GM12872 (cell line): ENCODE data around the gene DNAJB12.
A peak's percentile ranks its signal among the peaks of the same experiment; 100 is the strongest.

Experiments
- TF ChIP-seq, protein P1 (sequence below): IDR thresholded peaks from 3 replicates; pipeline ENCODE4 v1.5.1; 2011; ENCODE audit warnings: low read depth, mild to moderate bottlenecking, low read length, moderate library complexity; ENCODE audit not compliant: insufficient read depth

DNAJB12 gene

DNA sequence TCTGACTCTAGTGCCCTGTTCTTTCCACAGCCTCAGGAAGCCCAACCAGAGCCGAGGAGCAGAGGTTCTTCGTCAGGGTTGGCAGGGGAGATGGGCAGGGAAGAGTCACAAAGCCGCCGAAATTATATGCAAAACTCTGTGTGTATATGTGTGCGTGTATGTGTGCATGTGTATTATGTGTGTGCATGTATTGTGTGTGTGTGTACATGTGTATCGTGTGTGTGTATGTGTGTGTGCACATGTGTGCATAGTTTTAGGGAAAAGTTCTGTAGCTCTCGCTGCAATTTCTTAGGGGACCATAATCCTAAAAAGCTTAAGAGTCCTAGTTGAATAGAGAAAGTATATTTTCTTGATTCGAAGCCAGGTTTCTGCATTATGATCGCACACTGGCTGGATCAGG lies 17.0 kb downstream of the DNAJB12 start:
- TF ChIP-seq, protein P1, sequence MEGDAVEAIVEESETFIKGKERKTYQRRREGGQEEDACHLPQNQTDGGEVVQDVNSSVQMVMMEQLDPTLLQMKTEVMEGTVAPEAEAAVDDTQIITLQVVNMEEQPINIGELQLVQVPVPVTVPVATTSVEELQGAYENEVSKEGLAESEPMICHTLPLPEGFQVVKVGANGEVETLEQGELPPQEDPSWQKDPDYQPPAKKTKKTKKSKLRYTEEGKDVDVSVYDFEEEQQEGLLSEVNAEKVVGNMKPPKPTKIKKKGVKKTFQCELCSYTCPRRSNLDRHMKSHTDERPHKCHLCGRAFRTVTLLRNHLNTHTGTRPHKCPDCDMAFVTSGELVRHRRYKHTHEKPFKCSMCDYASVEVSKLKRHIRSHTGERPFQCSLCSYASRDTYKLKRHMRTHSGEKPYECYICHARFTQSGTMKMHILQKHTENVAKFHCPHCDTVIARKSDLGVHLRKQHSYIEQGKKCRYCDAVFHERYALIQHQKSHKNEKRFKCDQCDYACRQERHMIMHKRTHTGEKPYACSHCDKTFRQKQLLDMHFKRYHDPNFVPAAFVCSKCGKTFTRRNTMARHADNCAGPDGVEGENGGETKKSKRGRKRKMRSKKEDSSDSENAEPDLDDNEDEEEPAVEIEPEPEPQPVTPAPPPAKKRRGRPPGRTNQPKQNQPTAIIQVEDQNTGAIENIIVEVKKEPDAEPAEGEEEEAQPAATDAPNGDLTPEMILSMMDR, result no peak

DNA sequence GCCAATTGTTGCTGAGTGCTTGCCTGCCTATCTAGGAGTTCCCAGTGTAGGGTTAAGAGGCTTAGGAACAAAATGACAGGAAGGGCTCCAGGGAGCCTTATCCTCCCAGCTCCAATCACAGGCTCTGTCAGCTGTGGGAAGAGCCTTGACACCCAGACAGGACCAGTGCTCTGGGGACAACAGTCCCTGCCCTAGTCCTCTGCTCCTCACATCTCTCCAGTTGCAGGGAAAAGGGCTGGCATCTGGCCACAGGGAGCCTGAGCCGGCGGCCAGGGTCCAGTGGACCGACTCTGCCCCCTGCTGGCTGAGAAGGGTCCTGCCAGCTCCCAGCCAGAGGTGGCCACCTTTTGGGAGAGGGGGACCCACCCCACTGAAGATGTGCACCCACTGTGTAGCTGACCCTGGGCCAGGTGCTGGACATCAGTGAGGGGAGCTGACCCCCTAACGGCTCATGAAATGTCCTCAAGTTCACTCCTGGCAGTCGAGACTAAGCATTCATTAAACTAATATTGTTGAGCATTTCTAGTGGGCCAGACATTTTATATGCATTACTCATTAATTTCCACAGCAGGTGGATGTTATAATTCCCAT lies 17.6 kb downstream of the DNAJB12 start:
- TF ChIP-seq, protein P1, result peak; percentile 98

DNA sequence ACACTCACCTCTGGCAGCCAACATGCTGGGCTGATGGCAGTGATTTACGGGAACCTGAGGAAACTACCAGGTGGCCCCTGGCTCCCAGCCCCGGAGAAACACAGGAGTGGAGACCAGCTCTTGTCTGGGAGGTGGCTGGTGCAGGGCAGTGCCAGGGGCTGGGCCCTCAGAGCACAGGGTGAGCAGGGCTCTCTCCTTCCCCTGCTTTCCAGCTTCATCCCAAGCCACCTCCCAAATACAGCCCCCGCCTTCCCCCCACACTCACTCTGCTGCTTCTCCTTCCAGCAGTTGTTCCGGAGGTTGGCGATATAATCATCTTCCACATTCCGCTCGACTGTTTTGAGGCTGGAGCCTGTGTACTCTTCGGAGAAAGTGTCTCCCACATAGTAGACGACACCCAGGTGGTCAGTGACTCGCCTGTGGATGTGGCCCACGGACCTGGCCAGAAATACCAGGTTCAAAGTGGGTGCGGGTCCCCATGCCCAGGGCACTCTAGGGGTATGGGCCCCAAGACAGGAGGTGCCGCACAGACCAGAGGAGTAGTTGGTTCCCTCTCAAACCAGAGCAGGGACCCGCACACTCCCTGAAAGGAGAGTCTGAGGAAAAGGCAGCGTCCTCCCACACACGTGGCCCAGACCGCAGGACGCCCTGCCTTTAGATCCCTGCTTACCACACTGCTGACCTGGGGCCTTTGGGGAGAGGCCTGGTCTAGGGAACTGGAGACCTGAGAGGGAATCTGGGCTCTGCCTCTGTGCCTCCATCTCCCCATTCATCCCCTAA lies 18.3 kb downstream of the DNAJB12 start:
- TF ChIP-seq, protein P1, result no peak

DNA sequence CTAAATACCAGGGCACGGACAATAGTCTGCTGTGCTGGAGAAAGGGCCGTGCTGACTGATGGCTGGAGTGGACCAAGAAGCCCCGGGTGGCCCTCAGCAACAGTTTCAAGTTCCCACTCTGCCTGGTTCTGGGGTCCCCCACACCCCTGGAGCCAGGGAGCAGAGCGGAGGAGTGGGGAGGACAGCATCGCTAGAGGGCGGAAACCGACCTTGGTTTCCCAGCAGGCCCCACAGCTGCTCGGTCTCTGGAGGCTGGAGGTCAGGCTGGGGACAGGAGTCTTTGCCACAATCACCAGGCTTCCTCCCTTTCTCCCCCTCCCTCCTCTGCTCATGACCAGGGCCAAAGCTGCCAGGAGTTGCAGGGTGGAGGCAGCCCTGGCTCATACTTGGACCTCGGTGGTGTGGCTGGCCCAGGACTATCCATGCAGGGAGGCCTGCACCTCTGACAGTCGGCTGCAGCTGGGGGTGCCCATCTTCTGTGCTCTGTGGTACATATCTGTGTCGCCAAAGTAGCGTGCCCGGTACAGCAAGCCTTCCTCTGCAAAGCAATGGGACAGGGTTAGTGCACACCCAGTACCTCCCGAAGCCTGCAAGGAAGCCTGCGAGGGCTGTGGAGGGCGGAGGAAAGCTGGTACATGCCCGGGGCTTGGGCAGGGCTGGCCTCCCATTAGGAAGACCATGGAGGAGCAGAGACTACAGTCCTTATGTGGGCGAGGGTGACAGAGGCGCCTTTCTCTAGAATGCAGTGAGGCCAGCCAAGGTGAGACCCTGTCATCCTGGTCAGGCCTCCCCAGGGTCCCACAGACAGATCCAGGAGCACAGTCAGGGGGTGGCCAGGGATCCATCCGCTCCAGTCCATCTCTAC lies 19.1 kb downstream of the DNAJB12 start:
- TF ChIP-seq, protein P1, result peak; percentile 39; the same call in 2 of the 3 replicates

DNA sequence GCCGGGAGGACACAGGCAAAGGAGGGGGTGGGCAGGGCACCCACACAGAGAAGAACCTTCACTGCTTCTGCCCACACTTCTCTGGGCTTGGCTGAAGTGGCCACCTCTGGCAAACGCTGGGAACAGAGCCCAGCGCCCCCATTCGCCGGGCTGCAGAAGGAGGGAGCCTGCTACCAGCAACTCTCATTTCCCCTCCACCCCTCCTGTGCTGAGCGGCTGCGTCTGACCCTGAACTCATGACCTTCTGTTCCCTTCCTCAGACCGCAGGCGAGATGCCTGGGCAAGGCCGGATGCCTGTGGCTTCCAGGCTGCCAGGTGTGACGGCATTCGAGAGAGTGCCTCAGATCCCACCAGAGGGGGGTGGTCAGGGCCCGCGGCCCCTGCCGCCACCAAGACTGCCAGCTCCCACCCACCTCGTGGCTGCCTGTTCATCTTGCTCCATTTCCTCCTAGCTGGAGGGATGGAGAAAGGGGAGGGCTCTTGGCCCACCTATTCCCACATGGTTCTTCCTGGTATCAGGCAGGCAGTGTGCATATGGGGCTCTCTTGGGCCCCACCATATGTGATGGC lies 19.8 kb downstream of the DNAJB12 start:
- TF ChIP-seq, protein P1, result peak; percentile 58

DNA sequence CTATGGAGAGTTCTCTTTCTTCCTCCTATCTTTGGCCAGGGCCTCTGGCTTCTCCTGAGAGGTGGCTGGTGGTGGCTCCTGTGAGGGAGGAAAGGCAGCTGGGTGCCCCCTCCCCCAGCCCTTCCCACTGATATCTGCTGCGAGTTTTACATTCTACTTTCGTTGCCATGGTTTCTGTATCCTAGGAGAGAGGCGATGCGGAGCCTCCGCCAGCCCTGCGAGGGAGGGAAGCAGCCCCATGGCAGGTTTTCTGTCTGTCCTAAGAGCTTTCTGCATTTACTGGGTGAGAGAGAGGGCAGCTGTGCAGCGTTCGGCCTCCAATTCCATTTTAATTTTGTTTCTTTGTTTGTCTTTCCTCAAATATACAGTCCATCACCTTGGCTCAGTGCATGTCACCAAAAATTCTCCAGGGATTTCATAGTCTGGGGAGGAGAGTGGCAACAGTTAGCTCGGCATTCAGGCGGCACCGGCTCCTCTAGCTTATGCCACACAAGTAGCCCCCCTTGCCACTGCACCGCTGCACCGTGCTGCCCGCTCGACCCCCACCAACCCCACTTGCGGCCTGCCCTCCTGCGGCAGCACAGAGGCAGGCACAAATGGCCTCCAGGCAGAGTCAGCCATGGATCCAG lies 20.4 kb downstream of the DNAJB12 start:
- TF ChIP-seq, protein P1, result no peak
